GM21737 (cell line): ENCODE measurements around the gene SNCAIP.
"Not testable (repeated sequence)": the region's sequence is repeated elsewhere in the genome, so short reads cannot be mapped to it uniquely, and the experiment has no call there.

Source experiments
- ATAC-seq: cut with Tn5 transposase; IDR thresholded peaks from one replicate; pipeline ENCODE4 v1.9.1; 2021; ENCODE audit warnings: mild to moderate bottlenecking, moderate library complexity; ENCODE audit not compliant: unreplicated experiment

Gene SNCAIP

DNA sequence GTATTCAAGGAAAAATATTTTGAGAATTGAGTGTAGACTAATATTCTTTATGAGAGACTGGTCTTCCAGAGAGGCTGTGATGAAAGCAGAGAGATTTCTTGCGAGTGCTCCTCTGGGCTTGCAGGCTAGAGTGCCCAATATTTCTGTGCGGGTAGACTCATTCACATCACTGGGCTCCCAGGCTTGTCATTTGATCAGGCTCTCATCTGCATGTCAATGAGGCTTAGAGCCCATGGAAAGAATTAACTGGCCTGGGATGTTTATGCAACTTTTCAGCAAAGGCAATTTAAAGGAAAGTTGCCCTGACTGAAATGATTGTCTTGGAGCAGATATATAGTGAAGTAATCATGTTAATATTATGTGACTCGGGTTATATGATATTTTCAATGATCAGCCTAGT lies 42.3 kb downstream of the SNCAIP start:
- ATAC-seq: no peak

DNA sequence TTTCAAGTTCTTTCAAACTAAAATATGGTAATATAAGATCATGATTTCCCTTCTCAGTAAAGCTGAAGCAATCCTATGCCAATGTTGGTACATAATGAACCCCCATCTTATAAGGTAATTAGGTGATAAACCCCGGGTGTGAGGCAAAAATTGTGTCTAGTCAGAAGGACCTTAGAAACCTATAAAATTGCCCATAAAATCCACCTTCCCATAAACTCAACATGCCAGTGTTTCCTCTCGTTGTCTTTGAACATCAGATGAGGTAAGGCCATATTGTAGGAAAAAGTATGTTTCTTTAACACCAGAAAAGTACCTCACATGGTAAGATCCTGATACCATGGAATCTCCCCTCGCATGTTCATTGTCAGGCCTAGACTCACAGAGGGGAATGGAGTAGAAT lies 43.3 kb downstream of the SNCAIP start:
- ATAC-seq: no peak

DNA sequence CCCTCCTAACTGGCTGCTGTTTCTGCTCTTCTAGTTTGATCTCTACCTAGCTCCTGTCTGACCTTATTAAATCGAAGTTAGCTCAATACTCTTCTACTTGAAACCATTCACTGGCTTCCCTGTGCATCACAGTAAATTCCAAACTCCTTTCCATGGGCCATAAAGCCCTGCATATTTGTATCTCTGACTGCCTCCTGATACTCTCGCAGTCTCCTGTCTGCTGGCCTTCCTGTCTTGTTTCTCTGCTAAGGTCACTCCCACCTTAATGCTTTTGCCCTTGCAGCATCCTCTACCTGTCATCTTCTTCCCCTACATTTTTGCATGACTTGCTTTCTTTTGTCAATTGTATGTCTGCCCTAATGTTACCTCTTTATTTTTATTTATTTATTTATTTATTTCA lies 44.8 kb downstream of the SNCAIP start:
- ATAC-seq: no peak

DNA sequence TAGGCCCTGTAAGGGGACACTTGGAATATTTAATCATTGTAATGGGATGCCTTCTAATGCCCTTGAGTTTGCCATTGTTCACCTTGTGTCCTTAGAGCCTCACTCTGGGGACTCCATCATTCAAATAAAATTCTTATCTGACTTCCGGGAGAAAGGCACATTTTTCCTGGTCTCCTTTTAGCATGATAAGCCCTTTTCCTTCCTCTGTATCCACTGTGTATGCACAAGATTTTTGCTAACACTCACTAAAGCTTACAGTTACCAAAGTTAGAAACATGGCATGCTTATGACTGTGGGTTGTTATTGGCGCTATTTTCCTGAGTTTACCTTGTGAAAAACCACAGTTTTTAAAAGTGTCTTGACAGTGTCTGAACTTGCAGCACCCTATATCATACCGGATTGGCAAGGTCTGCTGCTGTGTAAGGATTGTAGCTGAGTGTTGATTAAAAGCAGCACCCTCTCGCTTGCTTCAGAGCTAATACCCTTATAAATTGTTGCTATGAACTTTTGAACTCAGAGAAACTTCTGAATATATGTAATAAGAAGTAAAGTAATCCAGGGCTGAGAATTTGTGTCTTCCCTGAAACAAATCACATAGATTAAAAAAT lies 46.4 kb downstream of the SNCAIP start:
- ATAC-seq: no peak

DNA sequence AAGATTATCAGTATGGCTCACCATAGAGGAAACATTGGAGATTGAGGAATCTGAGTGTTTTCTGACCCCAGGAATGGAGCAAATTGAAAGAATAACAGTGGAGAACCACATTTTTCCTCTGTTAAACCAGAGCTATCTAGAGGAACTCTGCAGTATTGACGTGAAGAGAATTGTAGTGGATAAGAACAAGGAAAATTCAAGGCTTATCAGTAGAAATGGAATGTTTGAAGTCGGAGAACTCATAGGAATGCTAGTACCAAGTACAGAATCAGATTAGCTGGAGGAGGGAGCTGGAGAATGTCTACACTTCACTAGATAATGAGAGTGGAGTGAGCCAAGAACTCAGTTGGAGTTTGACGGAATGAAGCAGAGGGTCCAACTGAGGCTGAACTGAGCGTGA lies 50.3 kb downstream of the SNCAIP start:
- no peak for ATAC-seq

DNA sequence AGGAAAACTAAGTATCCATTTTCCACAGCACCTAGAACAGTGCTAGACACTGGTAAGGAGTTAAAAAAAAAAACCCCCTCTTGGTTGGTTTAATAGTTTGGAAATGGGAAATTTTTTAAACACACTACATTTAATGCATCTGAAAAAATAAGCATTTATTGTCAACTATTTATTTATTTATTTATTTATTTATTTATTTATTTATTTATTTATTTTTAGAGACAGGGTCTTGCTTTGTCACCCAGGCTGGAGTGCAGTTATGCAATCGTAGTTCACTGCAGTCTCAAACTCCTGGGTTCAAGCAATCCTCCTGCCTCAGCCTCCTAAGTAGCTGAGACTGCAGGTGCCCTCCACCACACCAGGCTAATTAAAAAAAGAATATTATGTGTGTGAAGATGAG lies 51.6 kb downstream of the SNCAIP start:
- ATAC-seq: no peak

DNA sequence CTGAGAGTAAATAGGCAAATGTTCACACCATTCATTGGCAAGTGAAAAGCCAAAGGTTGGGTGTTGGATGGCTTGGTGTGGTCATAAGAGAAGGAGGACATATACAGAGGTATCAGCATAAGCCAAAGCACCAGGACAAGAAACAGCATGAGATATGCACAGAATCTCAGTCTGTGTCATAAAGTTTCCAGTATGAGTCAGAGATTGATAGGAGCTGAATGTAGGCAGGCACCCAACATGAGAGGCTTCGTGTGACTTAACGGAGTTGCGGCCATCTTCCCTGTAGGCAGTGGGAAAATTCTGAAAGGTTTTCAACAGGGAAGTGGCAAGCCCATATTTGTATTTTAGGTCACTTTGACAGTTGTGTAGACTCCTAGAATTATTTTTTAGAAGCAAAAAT lies 54.5 kb downstream of the SNCAIP start:
- ATAC-seq: no peak

DNA sequence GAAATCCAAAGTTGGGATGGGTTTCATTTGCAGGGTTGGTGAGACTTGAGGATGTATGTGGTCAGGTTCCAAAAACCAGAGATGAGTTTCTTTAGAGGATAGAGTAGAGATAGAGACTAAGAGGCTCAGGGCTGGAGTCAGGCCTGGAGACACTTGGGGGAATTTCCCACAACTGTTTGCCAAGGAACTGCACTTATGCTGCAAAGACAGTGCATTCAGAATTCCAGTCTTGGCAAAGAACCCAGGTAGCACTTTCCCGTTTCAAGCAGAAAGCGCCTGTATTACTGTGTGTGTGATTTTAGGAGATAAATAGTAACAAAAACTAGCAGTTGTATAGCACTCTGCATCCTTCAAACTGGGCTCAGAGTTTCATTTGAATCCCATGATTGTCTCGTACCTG lies 55.4 kb downstream of the SNCAIP start:
- no peak for ATAC-seq

DNA sequence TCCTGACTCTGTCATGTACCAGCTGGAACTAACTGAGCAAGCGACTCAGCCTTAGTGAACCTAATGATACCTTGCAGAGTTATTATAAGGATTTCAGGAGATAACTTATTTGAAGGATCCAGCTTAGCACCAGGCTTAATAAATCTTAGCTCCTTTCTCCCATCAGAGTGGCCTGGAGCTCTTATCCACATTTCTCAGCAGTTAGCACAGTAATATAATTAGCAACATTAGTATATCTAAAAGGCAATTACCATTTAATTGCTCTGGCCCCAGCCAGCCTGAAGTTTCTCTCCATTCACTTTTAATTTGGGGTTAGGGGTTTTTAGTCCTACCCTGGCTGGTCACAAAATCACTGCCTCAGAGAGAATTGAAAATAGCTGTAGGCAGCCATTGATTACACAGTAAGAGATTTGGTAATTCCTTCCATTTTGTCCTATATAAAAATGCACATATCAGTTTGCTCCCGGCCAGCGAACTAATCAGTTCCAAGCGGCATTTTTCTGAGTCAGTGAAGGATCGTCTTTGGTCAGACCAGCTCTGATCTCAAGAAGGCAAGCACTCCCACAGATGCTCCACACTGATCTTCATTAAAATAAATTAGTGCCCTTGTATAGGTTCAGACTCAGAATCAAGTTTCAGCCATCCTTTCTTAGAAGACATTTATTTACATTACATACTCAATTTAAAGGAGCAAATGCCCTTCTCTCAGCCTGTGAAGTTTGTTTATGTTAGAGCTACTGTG lies 56.6 kb downstream of the SNCAIP start:
- no peak for ATAC-seq

DNA sequence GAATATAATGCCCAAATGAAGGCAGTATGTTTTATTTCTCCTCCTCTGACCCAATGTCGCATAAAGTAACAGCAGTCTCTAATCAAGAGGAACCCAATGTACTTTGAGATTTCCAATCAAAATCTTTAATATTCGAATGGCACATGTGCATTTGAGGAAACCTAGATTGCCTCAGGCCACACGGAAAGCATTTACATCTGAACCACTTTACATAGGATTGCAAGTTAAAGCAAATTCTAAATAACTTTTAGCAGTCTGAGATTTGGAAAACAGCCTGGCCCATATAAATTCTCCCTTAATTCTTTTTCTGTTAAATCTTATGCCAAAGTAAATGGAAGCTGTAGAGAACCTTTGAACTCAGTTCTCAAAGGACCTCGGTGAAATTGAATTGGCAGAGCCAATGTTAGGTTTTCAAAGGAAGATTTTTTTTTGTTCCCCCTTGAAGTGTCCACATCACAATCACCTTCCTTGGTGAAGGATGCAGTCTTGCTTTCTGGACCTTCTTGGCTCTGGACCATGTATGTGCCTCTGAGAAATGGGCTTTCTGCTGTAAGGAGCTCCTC lies 57.3 kb downstream of the SNCAIP start:
- ATAC-seq: no peak

DNA sequence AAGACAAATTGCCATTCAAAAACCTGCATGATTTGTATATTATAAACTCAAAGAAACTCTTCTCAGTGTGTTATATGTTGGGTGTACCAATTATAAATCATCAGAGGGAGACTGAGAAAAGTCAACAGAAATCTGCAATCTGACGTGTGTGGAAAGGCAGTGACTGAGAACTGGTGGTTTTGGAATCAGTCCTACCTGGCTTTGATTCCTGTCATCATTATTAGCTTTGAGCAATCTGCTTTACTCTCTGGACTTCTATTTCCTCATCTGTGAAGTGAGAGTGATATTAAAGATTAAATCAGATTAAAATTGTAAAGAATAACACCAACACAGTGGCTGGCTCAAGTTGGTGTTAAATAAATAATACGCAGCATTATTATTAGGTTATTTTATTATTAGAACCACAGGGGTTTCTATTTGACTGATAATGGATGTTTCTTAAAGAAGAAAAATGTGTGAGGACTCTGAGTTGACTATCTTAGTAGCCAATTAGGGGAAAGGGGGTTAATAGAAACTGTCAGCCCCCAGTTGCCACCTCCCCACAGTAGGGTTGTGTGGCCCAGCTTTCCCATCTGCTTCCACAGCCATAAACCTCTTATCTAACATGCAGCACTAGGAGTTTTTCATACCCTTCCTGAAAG lies 59.6 kb downstream of the SNCAIP start:
- no peak for ATAC-seq

DNA sequence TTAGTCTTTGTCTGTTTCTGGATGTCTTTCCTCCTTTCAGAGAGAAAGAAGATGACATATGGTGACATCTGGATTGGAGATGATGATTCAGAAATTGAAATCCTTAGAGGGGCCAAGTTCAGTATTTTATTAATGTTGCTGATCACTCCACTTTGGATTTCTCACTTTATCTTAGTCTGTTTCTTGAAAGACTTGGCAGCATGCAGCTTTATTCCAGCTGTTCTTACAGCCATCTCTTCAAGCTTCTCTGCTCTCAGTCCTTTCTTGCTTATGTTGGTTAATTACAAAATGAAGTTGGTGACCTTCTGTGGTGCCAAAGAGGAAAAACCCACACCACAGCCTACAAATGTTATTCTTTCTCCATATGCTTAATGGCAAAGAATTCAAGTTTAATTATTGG lies 62.1 kb downstream of the SNCAIP start:
- no peak for ATAC-seq

DNA sequence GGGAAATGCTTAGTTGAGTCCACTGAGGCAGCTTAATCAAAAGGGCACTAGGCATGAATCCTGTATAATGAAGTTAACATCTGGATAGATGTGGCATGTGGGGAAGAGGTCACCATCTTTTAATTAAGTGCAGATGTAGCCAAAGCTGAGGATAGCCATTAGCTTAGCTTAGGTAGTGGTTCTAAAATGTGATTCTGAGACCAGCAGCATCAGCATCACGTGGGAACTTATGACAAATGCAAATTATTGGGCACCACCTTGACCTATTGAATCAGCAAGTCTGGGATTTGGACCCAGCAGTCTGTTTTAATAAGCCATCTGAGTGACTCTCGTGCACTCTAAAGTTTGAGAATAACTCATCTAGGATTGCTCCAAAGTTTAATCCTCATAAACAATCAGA lies 63.8 kb downstream of the SNCAIP start:
- no peak for ATAC-seq

DNA sequence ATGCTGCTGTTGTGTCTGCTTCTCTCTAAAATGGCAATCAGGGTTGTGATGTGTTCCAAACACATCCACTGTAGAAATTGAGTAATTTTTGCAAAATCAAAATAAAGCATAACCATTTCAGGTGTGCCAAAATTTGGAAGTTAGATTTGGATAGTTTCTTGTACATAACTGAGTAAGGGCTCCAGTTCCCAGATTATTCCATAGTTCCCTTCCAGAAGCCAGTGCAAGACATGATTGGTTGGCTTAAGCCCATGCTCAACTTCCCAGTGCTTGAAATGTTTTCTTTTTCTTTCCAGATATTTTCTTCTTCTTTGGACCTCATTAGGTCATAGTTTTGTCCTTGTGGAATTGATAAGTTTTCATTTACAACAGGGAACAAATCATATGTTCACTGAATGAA lies 64.2 kb downstream of the SNCAIP start:
- no peak for ATAC-seq

DNA sequence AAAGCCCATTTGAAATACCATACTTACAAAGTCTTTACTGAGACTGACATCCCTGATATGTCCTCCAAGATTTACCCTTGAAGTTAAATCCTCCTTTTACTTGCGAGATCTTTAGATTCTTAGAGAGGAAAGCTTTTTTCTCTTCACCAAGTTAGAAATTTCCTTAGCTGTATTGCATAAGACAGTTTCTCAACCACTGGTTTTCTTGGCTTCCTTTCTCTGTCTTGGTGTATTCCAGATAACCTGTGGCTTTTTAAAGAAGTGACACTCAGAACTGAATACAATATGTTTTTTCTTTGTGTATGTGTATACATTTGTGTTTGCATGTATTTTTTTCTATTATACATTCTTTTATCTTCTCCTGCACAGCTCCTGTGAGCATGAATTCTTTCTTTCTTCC lies 65.0 kb downstream of the SNCAIP start:
- ATAC-seq: no peak

DNA sequence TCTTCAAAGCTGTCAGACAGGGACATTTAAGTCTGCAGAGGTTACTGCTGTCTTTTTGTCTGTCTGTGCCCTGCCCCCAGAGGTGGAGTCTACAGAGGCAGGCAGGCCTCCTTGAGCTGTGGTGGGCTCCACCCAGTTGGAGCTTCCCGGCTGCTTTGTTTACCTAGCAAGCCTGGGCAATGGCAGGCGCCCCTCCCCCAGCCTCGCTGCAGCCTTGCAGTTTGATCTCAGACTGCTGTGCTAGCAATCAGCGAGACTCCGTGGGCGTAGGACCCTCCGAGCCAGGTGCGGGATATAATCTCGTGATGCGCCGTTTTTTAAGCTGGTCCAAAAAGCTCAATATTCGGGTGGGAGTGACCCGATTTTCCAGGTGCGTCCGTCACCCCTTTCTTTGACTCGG lies 70.9 kb downstream of the SNCAIP start:
- ATAC-seq: not testable (repeated sequence)

DNA sequence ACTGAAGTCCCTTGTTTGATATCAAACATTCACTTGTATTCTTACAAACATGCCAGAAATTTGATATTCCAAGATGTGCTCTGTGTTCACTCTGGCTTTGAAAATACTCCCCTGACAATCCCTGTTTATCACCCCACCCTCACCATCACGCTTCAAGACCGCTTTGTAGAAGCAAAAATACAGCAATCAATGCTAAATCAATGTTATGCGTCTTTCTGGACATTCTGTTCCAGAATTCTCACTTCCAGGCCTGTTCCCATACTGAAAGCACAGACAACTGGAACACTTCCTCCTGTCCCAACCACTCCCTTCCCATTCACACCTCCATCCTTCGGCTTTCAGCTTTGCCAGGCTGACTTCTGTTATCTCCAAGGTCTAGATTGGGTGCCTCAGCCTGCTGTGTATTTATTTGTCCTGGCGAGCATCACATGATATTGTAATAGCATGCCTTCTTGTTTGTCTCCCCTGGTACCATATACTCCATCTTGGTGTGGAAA lies 72.8 kb downstream of the SNCAIP start:
- no peak for ATAC-seq

DNA sequence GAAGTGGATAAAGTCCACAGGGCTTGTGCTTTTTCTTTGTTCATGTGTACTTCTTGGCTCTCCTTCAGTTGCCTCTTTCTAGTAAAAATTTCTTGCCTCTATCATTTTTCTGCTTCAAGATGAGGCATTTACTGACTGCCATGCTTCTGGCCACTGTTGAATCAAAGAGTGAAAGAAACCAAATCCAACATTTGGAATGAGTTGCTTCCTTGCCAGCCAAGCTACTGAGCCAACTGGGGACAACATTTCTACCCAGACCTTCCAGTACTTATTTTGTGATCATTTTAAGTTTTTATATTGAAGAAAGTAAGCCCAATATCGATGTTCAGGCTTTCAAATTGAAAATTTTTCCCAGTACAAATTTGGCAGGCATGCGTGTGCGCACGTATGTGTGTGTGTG lies 73.2 kb downstream of the SNCAIP start:
- ATAC-seq: no peak

DNA sequence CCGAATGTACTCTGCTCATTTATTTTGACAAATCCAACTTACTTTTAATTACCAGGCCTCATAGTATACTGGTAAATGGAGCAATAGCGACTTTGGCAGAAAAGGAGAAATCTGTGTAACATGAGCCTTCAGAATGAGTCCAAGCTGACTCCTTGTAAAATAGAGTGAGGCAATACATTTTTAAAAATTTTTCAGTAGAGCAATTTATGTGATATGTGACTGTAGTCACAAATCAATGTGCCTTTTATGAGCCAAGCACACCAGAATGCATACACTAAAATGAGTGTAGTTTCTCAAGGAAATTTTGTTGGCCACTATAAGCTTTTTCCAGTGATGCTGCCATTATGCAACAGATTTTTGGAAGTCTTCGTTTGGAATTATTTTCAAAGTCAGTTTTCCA lies 73.8 kb downstream of the SNCAIP start:
- no peak for ATAC-seq

DNA sequence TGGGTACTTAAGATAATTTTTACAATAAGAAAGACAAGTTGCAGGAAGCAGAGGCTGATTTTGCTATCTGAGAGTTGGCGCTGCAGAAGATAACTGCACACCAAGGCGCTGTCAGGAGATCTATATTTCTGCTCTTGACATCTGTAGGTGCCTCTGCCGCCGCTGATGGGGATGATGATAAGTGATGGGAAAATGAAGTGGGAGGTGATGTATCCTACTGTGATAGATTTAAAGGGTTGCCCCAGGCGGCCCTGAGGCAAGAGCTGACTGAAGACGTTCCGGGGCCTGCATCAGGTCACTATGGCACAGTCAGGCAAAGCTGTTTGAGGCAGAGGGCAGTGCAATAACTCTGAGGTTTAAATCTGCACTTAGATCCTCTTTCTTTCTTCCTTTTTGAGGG lies 78.1 kb downstream of the SNCAIP start:
- ATAC-seq: no peak

DNA sequence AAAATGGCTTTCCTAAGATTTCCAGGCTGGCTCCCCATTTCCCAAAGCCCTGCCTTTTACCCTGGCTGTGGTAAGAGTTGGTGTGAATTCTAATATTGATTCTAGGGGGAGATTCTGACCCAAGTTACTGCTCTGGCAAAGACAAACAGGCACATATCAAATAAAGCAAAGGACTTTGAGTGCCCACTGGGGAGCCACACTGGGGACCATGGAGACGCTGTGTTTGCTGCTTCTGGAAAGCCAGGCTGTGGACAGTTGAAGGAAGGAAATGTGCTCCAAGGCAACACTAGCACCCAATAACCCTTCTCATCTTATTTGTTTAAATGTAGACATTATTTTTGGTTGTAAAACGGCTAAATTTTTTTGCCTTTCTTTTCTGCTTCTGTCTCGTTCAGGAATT lies 78.7 kb downstream of the SNCAIP start:
- ATAC-seq: no peak

DNA sequence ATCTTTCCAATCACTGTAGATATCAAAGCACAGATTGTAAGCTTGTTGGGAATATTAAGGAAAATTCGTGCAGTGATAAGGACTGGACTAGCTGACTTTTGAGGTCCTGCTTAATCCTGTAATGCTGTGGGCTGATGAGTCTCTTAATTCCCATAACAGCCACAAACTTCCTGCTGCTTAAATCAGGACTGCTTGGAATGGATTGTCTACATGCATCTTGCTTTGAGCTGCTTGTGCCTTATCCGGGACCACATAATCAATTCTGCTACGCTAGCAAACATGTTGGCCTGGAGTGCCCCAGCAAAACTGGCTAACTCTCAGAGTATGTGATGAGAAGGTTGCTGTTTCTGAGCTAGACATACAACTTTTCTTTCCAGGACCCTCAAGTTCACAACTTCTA lies 79.6 kb downstream of the SNCAIP start:
- ATAC-seq: no peak
